GM21825 (cell line): ENCODE results near the gene NRP1.
A peak's percentile ranks its signal among the peaks of the same experiment; 100 is the strongest.

Experiments used
- ATAC-seq: cut with Tn5 transposase; IDR thresholded peaks from one replicate; pipeline ENCODE4 v1.9.1; 2021; ENCODE audit warnings: mild to moderate bottlenecking, moderate library complexity; ENCODE audit not compliant: unreplicated experiment

Gene NRP1

DNA sequence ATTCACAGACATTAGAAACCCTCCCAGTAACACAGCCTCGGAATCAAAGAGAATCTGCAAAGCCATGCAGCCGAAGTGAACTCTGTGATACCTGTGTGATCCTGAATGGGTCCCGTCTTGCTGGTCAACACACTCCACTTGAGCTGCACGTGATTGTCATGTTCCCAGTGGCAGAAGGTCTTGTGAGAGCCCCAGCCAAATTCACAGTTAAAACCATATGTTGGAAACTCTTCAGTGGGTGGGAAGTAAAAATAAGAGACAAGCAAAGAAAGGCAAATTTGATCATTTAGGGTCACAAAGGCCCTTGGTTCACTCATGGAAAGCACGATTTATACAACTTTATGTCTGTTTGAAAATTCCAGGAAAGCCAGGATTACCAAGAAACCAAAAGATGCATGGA lies 142.3 kb downstream of the NRP1 start:
- ATAC-seq = no peak

GRCh38 chr10:33190406-33190805 lies 144.1 kb downstream of the NRP1 start:
- ATAC-seq = no peak

- ATAC-seq = no peak
Observed at GRCh38 chr10:33189808-33190207, 144.7 kb downstream of the NRP1 start.

GRCh38 chr10:33189363-33189762 lies 145.1 kb downstream of the NRP1 start:
- ATAC-seq = no peak

- ATAC-seq = no peak
Observed at GRCh38 chr10:33187427-33187999, 147.0 kb downstream of the NRP1 start.

DNA sequence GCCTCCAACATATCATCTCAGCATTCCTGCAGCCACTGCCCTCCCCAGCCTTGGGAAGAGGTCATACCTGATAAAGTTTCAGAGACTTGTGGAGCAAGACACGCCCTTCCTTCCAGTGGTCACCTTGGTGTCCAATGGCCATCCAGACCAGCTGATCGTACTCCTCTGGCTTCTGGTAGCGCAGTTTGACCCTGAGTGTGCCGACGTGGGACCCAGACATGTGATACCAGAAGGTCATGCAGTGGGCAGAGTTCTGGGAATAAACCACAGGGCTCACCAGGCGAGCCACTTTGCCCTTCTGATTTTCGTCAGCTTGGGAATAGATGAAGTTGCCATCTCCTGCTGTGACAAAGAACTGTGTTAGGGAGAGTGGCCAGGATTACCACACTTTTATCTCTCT lies 148.3 kb downstream of the NRP1 start:
- ATAC-seq = no peak

GRCh38 chr10:33183655-33184054 lies 150.8 kb downstream of the NRP1 start:
- ATAC-seq = no peak

DNA sequence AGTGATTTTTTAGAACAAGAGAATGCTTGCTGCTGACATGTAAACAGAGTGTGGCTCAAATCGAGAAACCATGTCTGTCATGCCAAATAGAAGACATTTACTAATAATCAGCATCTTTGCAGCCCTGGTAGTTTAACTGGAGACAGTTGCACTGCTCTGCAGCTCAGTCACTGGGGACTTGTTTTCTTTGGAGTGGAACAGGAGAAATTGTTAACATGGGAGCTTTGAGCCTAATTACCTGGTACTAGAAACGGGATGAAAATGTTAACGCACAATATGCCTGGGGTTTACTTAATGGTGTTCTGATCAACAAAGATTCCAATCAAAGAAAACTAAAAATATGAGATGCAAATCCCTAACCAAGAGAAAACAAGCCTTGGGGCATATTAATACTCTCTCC lies 153.5 kb downstream of the NRP1 start:
- no peak for ATAC-seq

DNA sequence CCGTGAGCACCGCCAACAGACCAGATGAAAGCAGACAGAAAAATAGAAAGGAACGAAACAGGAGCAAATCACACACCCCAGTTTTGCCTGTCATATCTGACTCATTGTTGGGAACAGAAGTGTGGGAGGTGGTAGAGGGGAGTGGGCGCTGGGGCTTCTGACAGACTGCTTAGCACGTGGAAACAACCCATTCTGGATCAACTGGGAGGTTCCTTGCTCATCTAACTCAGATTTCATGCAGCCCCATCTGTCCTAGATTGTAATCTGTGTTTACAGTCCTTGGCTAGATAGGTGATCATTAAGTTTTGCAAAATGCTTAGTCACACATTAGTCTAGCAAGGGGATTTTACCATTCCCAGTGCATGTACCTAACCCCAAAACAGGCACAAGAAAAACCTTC lies 154.1 kb downstream of the NRP1 start:
- no peak for ATAC-seq

- ATAC-seq = no peak
Observed at GRCh38 chr10:33179067-33179466, 155.4 kb downstream of the NRP1 start.

- no peak for ATAC-seq
Observed at GRCh38 chr10:33178026-33178755, 156.3 kb downstream of the NRP1 start.

- ATAC-seq = no peak
Observed at GRCh38 chr10:33176688-33177087, 157.8 kb downstream of the NRP1 start.

- ATAC-seq = no peak
Observed at GRCh38 chr10:33174674-33175434, 159.6 kb downstream of the NRP1 start.

DNA sequence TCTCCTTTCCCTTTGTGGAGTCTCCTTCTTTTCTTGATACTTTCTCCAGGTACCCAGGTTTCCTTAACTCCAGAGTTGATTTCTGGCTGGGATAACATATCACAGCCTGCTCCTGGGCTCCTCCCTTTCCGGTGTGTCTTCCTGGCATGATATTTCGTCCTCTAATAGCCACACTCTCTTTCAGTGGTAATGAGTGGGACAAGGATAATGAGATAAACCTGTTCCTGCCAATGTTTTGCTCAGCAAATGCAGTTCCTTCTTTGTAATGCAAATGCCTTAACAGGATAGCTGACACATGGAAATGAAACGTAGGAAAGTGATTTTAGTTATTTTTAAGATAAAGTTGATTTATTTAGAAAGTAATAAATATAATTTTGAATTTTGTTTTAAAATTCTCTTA lies 168.6 kb downstream of the NRP1 start:
- ATAC-seq = no peak

- no peak for ATAC-seq
Observed at GRCh38 chr10:33164060-33164709, 170.3 kb downstream of the NRP1 start.

GRCh38 chr10:33162248-33162575 lies 172.3 kb downstream of the NRP1 start:
- no peak for ATAC-seq

GRCh38 chr10:33161550-33162247 lies 172.8 kb downstream of the NRP1 start:
- no peak for ATAC-seq

DNA sequence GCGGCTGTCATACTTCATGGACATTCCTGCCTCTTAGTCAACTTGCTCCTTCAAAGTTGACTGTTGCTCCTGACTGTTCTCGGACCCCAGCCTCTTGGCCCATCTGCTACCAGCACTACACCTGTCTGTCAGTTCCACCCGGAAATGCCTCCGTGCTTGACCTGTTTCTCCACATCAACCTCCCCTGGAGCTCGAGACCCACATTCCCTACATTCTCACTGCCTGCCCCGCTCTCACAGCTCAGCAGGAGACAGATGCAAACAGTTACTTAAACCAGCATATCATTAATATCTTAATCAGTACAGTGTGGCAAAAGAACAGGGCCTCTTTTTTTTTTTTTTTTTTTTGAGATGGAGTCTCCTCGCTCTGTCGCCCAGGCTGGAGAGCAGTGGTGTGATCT lies 174.3 kb downstream of the NRP1 start:
- ATAC-seq = no peak

DNA sequence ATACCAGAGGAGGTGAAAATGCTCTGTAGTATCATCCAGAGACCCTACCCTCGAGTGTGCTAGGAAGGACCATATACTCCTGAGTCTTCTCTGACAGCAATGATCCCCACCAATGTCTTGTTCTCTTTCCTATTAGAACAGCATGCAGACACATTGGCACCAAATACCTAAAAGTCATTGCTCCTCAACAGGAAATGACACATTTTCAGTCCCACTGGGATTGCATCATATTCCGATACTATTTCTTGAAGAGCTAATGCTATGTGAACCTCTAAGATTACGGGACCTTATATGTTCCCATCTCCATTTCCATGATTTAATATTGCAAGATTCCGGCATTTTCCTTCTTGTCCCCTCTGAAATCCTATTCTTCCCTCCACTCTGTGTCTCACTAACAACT lies 177.4 kb downstream of the NRP1 start:
- no peak for ATAC-seq

DNA sequence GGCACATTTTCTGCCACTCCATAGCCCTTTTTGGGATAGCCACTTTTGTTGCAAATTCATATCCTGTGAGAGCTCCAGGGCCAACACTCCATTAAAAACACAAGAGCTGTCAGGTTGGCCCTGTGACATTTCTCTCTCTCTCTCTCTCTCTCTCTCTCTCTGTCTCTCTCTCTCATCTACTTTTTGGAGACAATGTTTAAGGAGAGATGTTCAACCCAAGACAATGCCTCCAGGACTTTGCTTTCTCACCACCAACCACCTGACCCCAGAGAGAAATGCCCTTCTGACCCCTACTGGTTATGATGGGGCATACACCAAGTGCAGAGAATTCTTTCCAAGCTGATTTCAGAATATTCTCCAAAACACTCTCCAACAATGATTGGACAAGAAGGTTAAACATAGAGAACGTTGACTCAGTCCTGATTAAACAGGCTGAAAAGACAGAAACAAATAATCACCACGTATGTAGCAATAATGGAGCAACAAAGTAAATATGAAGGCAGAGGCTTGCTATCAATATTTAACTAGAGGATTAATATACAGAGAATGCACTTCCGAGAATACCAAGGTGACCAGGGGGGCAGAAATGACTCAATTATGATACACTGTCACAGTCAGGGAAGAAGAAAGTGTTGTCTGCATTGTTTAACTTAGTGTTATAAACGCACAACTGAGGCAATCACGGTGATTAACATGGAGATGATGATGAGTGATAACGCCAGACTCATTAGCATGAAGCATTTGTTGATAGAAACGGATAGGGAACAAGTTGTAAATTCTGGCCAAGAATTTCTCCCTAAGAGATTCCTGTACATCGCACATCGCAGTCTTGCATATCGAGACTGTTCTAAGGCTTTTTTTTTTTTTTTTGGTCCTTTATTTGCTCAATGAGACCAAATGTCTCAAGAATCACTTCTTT lies 178.5 kb downstream of the NRP1 start:
- ATAC-seq = peak; percentile 82
